Measurements from ENCODE around the gene KCNK10. TPM values are rescaled to one million over a fixed set of nuclear protein-coding genes. Genes with fewer than 3 reads are reported as not detected.

KCNK10 gene
- not detected in 2 replicates for total RNA-seq

- peak; percentile 3 for DNase-seq
These were observed at the start of gene KCNK10 for GRCh38 chr14:88323086-88323522. TSS of gene KCNK10 (minus strand) at chr14:88323269. CDS start at chr14:88322798, 471 bp downstream.

GRCh38 chr14:88369496-88369895, 46.4 kb upstream of the KCNK10 start:
- DNase-seq, result no peak

- no peak for DNase-seq
These were observed 41.8 kb upstream of the KCNK10 start for GRCh38 chr14:88364710-88365413.

GRCh38 chr14:88363644-88364043, 40.6 kb upstream of the KCNK10 start:
- DNase-seq, result no peak

- DNase-seq, result no peak
These were observed 36.4 kb upstream of the KCNK10 start for GRCh38 chr14:88359500-88359899.

- no peak for DNase-seq
These were observed 31.3 kb upstream of the KCNK10 start for GRCh38 chr14:88354358-88354757.

GRCh38 chr14:88352698-88353097, 29.6 kb upstream of the KCNK10 start:
- no peak for DNase-seq

GRCh38 chr14:88351966-88352691, 29.1 kb upstream of the KCNK10 start:
- DNase-seq, result no peak

GRCh38 chr14:88348546-88348945, 25.5 kb upstream of the KCNK10 start:
- DNase-seq, result peak; percentile 4

- DNase-seq, result no peak
These were observed 23.1 kb upstream of the KCNK10 start for GRCh38 chr14:88346048-88346639.

GRCh38 chr14:88342980-88343379, 19.9 kb upstream of the KCNK10 start:
- DNase-seq, result no peak

GRCh38 chr14:88340357-88340756, 17.3 kb upstream of the KCNK10 start:
- DNase-seq, result no peak

- no peak for DNase-seq
These were observed 10.0 kb upstream of the KCNK10 start for GRCh38 chr14:88333036-88333435.

GRCh38 chr14:88327497-88327896, 4.4 kb upstream of the KCNK10 start:
- no peak for DNase-seq

- no peak for DNase-seq
These were observed 3.5 kb upstream of the KCNK10 start for GRCh38 chr14:88326352-88327103.

GRCh38 chr14:88325883-88326282, 2.8 kb upstream of the KCNK10 start:
- DNase-seq, result no peak

- DNase-seq, result no peak
These were observed 1.9 kb upstream of the KCNK10 start for GRCh38 chr14:88324930-88325329.

GRCh38 chr14:88324491-88324890, 1.4 kb upstream of the KCNK10 start:
- no peak for DNase-seq

- DNase-seq, result peak; percentile 21
These were observed 592 bp upstream of the KCNK10 start for GRCh38 chr14:88323523-88324199.

GRCh38 chr14:88322504-88323085, 474 bp downstream of the KCNK10 start:
- no peak for DNase-seq

GRCh38 chr14:88321692-88322503, 1.2 kb downstream of the KCNK10 start:
- no peak for DNase-seq

Measured in dermis blood vessel endothelial cell (primary cell).